ENCODE results near the gene PEA15.

DNA sequence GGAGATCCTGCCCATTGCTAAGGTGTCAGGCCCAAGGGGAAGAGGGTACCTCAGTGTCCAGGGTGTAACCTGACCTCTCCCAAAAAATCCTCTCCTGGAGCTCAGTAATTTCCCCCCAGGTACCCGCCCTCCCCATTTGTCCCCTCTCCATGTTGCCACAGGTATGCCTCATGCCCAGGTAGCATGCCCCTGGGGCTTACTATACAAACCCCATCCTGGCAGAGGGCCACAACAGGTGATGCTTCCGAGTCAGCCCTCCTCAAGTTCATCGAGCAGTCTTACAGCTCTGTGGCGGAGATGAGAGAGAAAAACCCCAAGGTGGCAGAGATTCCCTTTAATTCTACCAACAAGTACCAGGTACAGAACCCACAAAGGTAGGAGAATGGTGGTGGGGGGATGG, 38.1 kb upstream of the PEA15 start:
- TF ChIP-seq POLR2A (IDR thresholded peaks at IDR 0.05) (no peak), CTCF (IDR thresholded peaks at IDR 0.05) (no peak)

Data from prostate gland (tissue), 2 donors.